ENCODE results near the gene MTHFD1L.

- no peak for TF ChIP-seq L3MBTL2 (conservative IDR thresholded peaks at IDR 0.05)
- TF ChIP-seq ZNF384 (IDR thresholded peaks at IDR 0.05), result no peak
- no peak for TF ChIP-seq SP1 (IDR thresholded peaks at IDR 0.05)
- TF ChIP-seq NFRKB (IDR thresholded peaks at IDR 0.05), result no peak
- no peak for TF ChIP-seq FOXM1 (IDR thresholded peaks at IDR 0.05; ENCODE audit: borderline replicate concordance)
- no peak for TF ChIP-seq FOXA1 (IDR thresholded peaks at IDR 0.05)
Observed at GRCh38 chr6:151036869-151037680, 171.6 kb downstream of the MTHFD1L start.
